GM19328 (cell line): Measurements from ENCODE around the gene NFILZ.
"Not testable (repeated sequence)": the region's sequence is repeated elsewhere in the genome, so short reads cannot be mapped to it uniquely, and the experiment has no call there.

ENCODE experiments used
- ATAC-seq: cut with Tn5 transposase; IDR thresholded peaks from one replicate; pipeline ENCODE4 v1.9.1; 2021; ENCODE audit warnings: mild to moderate bottlenecking, moderate library complexity; ENCODE audit not compliant: unreplicated experiment

The NFILZ gene

DNA sequence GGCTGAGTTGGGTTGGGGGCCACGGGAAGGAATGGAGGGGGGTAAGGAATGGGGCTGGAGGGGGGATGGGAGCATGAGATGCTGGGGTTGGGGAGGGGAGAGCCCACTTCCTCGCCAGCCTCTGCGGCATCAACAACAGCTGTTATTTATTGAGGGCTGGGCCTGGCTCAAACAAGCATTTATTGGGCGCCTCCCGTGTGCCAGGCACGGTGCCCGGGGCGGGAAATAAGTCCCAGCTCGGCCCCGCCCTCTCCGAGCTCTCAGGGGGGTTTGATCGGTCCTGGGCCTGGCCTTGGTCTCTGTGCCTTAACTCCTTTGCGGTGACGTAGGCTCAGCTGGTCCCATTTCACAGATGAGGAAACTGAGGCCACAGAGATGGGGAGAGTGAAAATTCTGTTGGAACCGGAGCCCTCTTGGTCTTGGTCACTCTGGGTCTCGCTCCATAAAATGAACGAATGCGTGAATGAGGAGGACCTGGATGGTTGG lies 19.0 kb upstream of the NFILZ start:
- ATAC-seq, result no peak

DNA sequence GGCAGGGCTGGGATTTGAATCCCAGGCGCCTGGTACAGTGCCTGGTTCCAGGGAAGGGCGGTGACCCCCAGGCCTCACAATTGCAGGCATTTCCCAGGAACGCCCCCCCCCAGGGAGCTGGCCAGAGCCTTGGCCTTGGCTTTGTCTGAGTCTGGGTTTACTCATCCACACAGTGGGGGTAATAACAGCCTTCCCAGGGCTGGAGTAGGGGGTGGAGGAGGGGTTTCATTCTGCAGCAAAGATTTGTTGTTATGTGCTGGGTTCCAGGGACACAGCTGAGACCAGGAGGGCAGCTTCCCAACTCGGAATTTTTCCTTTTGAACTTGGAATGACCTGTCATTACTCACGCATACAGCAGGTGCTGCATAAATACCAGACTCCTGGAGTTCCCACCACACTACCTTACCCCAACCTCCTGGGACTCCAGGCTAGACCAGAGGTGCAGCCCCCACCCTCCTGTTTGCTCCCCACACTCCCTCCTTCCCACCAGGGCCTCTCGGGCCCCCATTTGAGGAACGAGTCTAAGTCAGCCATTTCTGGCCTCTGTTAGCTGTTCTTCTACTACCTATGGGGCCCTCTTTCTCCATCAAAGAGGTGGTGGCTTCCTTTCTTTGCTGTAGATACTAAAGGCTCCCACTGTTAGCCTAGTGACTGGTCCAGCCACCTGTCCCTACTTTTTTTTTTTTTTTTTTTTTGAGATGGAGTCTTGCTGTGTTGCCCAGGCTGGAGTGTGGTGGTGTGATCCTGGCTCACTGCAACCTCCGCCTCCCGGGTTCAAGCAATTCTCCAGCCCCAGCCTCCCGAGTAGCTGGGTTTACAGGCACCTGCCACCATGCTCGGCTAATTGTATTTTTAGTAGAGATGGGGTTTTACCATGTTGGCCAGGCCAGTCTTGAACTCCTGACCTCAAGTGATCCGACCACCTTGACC lies 18.3 kb upstream of the NFILZ start:
- no peak for ATAC-seq

DNA sequence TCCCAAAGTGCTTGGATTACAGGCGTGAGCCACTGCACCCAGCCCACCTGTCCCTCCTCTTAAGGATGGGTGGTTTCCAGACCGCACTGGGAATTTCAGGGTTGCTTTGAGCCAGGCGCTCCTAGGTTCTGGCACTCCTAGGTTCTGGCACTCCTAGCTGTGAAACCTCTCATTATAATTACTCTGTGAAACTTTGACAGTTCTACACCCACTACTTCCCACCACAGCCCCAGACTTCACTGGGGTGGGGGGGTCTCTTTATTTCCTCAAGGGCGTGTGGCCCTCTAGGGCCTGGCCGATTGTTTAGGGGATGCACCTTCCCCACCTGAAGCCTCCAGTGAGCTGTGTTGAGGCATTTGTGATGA lies 17.6 kb upstream of the NFILZ start:
- ATAC-seq, result no peak

GRCh38 chr19:8614455-8614854 lies 16.0 kb upstream of the NFILZ start:
- no peak for ATAC-seq

GRCh38 chr19:8615024-8615423 lies 15.4 kb upstream of the NFILZ start:
- ATAC-seq, result no peak

DNA sequence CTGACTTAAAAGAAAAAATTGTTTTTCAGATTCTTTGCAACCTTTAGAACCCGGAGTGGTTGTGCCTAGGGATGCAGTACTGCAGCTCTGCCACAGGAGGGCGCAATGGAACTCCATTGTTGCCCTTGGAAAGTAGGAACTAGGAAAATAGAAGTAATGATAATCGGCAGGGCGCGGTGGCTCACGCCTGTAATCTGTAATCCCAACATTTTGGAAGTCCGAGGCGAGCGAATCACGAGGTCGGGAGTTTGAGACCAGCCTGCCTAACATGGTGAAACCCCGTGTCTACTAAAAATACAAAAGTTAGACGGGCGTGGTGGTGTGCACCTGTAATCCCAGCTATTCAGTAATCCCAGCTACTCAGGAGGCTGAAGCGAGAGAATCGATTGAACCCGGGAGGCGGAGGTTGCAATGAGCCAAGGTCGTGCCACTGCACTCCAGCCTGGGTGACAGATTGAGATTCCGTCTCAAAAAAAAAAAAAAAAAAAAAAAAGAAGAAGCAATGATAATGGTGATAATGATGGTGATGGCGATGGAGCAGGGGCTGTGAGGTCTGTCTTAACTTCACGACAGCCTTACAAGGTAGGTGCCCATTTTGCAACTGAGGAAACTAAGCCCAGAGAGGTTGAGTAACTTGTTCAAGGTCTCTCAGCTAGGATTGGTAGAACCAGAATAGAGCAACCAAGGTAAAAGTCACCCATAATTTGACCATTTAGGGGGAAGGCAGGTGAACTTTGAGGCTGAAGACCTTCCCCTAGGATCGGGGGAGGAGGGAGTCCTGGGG lies 14.4 kb upstream of the NFILZ start:
- ATAC-seq, result no peak

GRCh38 chr19:8616861-8617260 lies 13.6 kb upstream of the NFILZ start:
- ATAC-seq, result no peak

DNA sequence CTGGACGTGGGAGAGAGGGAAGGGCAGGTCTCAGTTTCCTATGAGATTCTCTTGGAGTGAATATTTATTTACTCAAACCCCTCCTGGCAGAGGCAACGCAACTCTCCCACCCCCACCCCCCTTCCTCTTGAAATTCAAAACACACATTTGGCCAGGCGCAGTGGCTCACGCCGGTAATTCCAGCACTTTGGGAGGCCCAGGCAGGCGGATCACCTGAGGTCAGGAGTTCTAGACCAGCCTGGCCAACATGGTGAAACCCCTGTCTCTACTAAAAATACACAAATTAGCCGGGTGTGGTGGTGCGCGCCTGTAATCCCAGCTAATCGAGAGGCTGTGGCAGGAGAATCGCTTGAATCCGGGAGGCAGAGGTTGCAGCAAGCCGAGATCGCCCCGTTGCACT lies 13.1 kb upstream of the NFILZ start:
- not testable (repeated sequence) for ATAC-seq

DNA sequence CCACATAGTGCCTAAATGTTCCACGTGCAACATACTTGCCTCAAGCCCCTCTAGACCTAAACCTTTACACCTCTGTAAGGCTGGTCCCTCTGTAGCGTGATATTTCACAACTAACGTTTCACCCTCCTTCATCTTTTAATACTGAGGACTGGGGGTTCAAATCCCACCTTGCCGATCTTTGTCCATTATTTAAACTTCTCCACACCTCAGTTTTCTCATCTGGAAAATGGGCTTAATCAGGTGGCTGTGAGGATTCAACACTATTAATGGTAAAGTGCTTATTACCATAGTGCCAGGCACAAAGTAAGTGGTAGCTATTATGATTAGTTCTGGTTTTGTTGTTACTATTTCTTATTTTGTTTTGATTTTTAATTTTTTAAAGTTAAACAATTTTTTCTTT lies 12.4 kb upstream of the NFILZ start:
- no peak for ATAC-seq

- ATAC-seq, result no peak
Observed at GRCh38 chr19:8618751-8619150, 11.7 kb upstream of the NFILZ start.

DNA sequence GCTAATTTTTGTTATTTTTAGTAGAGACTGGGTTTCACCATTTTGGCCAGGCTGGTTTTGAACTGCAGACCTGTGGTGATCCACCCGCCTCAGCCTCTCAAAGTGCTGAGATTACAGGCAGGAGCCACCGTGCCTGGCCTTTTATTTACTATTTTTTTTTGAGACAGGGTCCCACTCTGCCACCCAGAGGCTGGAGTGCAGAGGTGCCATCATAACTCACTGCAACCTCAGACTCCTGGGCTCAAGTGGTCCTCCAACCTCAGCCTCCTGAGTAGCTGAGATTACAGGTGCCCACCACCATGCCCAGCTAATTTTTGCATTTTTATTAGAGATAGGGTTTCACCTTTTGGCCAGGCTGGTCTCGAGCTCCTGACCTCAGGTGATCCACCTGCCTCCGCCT lies 7.5 kb upstream of the NFILZ start:
- ATAC-seq, result not testable (repeated sequence)

GRCh38 chr19:8626842-8627241 lies 3.6 kb upstream of the NFILZ start:
- no peak for ATAC-seq

GRCh38 chr19:8629184-8629583 lies 1.2 kb upstream of the NFILZ start:
- no peak for ATAC-seq

DNA sequence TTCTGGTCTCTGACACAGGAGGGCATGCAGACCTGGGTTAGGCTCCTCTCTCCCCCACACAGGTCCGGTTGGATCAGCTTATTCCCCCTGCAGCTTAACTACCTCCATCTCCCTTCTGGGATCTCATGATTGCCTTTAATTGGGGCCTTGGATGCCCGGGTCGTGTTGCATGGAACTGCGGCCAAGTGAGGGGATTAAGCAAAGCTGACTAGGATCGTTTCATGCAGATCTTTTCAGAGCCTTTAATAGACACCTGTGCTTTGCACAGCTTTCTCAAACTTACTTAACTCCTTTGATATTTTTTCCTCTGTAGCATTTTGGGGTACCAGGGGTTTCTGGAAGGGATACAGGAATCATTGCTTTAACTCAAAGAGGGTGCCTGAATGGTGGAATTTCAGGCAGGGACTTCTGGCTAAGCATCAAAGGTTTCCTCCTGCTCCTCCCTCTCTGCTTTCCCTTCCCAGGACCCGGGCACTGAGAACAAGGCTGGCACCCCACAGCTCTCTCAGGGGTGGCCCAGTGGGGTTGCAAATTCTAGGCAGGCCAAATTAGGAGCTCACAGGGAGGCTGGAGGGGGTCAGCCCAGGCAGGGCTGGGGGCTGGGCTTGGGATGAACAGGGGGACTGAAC lies 477 bp downstream of the NFILZ start:
- ATAC-seq, result no peak

DNA sequence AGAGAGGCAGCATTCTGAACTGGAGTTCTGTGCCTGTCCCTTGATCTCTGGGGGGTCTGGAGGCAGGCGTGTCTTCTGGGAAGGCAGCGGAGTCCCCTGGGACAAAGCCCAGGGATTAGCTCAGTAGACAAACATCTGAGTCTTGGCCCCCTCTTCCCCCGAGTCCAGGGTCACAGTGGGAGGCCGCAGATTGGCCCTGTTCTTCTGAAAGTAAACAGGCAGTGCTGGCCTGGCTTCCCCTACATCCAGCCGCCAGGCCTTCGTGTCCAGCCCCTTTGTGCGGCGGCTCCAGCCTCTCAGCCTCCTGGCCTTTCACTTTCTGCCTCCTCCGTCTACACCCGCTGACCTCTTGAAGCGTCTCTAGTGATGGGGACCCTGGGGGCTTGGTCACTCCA lies 989 bp downstream of the NFILZ start:
- no peak for ATAC-seq

DNA sequence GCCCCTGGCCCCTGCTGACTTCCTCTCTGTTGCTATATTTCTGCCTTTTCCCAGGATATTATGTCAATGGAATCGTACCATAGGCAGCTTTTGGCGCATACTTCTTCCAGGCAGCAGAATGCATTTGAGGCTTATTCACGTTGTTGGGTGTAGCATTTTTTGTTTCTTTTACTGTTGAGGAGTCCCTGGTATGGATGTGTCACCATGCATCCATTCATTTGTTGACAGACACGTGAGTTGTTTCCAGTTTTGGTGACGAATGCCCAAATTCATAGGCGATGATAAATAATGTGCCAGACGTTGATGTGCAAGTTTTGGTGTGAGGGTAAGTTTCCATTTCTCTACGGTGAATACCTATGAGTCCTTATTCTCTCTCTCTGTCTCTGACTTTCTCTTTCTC lies 5.0 kb downstream of the NFILZ start:
- no peak for ATAC-seq

- not testable (repeated sequence) for ATAC-seq
Observed at GRCh38 chr19:8637070-8637469, 6.6 kb downstream of the NFILZ start.

- ATAC-seq, result no peak
Observed at GRCh38 chr19:8638078-8638619, 7.7 kb downstream of the NFILZ start.

GRCh38 chr19:8639821-8640401 lies 9.5 kb downstream of the NFILZ start:
- no peak for ATAC-seq

DNA sequence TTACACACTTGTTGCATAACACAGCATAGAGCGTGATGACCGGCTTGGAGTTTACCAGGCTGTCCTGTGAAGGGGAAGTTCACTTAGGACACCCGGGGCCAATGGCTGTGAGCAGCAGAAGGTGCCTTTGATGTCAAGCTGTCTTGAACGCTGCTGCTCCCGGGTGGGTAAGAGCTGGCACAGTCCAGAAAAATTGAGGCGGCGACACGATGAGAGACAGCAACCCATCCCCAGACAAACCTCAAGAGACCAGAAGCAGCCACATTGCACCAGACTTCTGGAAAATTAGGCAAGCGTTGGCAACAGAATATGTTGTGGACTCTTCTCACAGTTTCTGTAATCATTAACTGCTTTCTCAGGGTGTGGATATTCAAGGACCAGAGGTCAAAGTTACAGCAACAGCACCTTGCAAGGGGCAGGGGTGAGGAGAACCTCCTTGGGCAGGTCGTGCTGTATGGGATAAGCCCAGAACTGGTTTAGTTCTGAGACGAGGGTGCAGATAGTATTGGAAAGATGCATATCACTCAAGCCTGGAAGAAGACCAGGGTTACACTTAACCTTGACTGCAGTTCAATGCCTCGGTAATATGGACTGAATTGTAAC lies 10.1 kb downstream of the NFILZ start:
- no peak for ATAC-seq
